Hepatocyte (in vitro differentiated cells): ENCODE data around the gene KASH5.
"Not testable (repeated sequence)": the region's sequence is repeated elsewhere in the genome, so short reads cannot be mapped to it uniquely, and the experiment has no call there.

Source experiments
- EZH2 ChIP-seq: fragments of 200-600 bp; sonication (generic); IDR thresholded peaks from 2 replicates; pipeline ENCODE4 v1.6.1; 2016; ENCODE audit warnings: antibody characterized with exemption, mild to moderate bottlenecking, borderline replicate concordance
- EZH2phosphoT487 ChIP-seq: fragments of 200-600 bp; sonication (generic); IDR thresholded peaks from one replicate; pipeline ENCODE4 v1.6.1; 2018; ENCODE audit warnings: antibody characterized with exemption, mild to moderate bottlenecking, low read depth, moderate library complexity; ENCODE audit not compliant: unreplicated experiment, severe bottlenecking
- TF ChIP-seq, protein P1 (sequence below): fragments of 200-600 bp; sonication (generic); IDR thresholded peaks from 2 replicates; pipeline ENCODE4 v1.5.1; 2016; ENCODE audit warnings: antibody characterized with exemption, mild to moderate bottlenecking; ENCODE audit not compliant: poor library complexity

DNA sequence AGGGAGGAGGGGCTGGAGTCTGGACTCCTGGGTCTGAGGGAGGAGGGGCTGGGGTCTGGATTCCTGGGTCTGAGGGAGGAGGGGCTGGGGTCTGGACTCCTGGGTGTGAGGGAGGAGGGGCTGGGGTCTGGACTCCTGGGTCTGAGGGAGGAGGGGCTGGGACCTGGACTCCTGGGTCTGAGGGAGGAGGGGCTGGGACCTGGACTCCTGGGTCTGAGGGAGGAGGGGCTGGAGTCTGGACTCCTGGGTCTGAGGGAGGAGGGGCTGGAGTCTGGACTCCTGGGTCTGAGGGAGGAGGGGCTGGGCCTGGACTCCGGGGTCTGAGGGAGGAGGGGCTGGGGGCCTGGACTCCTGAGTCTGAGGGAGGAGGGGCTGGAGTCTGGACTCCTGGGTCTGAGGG lies 73.1 kb downstream of the KASH5 start:
- TF ChIP-seq, protein P1, sequence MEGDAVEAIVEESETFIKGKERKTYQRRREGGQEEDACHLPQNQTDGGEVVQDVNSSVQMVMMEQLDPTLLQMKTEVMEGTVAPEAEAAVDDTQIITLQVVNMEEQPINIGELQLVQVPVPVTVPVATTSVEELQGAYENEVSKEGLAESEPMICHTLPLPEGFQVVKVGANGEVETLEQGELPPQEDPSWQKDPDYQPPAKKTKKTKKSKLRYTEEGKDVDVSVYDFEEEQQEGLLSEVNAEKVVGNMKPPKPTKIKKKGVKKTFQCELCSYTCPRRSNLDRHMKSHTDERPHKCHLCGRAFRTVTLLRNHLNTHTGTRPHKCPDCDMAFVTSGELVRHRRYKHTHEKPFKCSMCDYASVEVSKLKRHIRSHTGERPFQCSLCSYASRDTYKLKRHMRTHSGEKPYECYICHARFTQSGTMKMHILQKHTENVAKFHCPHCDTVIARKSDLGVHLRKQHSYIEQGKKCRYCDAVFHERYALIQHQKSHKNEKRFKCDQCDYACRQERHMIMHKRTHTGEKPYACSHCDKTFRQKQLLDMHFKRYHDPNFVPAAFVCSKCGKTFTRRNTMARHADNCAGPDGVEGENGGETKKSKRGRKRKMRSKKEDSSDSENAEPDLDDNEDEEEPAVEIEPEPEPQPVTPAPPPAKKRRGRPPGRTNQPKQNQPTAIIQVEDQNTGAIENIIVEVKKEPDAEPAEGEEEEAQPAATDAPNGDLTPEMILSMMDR: not testable (repeated sequence)
- not testable (repeated sequence) for TF ChIP-seq EZH2, EZH2phosphoT487
